ENCODE measurements around the gene PCED1A.
A peak's percentile ranks its signal among the peaks of the same experiment; 100 is the strongest.

Gene PCED1A

GRCh38 chr20:2872459-2873009 lies 32.1 kb upstream of the PCED1A start:
- TF ChIP-seq, protein P1, sequence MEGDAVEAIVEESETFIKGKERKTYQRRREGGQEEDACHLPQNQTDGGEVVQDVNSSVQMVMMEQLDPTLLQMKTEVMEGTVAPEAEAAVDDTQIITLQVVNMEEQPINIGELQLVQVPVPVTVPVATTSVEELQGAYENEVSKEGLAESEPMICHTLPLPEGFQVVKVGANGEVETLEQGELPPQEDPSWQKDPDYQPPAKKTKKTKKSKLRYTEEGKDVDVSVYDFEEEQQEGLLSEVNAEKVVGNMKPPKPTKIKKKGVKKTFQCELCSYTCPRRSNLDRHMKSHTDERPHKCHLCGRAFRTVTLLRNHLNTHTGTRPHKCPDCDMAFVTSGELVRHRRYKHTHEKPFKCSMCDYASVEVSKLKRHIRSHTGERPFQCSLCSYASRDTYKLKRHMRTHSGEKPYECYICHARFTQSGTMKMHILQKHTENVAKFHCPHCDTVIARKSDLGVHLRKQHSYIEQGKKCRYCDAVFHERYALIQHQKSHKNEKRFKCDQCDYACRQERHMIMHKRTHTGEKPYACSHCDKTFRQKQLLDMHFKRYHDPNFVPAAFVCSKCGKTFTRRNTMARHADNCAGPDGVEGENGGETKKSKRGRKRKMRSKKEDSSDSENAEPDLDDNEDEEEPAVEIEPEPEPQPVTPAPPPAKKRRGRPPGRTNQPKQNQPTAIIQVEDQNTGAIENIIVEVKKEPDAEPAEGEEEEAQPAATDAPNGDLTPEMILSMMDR (IDR thresholded peaks at IDR 0.05; ENCODE audit: low read length, missing control alignments), result peak; percentile 2
- peak; percentile 50 for DNase-seq (ENCODE audit: low read depth)
- peak overlapping the region; percentile 89 for H3K4me3 ChIP-seq (replicated peaks; ENCODE audit: low read depth, low read length)

DNA sequence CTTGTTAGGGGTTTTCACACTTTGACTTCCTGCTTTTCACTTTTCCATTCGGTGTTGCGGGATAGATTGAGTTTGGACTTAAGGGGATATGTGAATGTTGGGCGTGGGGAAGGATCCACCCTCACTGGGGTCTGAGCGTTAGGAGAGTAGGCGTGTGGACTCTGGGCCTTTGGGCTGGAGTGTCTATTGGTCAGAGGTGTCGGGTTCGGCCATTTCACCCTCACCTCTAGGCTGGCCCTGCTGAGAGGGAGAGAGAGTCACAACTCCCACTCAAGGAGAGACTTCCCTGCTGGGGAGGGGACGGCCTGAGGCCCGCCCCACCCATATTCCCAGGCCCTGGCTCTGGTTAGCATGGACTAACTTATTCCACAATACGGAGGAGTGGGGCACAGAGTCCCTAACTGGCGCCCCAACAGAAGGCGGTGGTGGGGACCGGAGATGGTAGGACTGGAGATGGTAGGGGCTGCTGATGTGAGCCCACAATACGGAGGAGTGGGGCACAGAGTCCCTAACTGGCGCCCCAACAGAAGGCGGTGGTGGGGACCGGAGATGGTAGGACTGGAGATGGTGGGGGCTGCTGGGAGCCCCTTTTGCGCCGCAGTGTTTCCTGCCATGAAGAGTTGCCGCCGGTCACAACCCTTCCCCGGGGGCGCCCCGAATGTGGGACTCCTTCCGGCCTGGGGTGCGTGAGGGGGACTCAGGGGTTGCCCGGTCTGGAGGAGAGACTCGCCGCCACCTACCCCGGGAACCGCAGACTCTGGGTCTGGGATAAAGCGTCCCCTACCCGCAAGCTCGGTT lies 31.4 kb upstream of the PCED1A start:
- peak overlapping the region; percentile 89 for H3K4me3 ChIP-seq (replicated peaks; ENCODE audit: low read depth, low read length)
- no peak for DNase-seq (ENCODE audit: low read depth)
- TF ChIP-seq, protein P1 (IDR thresholded peaks at IDR 0.05; ENCODE audit: low read length, missing control alignments), result no peak

DNA sequence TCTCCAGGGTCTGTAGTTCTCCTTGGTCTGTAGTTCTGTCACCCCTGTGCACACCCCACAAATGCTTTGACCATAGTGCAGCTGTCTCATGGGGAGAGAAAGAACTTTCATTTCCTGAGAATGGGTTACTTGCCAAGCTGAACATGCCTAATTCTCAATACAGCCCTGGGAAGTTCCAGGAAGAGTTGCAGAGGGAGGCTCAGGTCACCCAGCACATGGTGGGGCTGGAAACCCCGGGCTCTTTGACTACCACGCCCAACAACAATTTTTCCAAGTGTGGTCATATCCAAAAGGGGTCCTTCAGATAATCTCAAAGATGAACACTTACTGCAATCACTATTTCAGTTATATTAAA lies 30.6 kb upstream of the PCED1A start:
- TF ChIP-seq, protein P1 (IDR thresholded peaks at IDR 0.05; ENCODE audit: low read length, missing control alignments), result no peak
- no peak overlapping the region for H3K4me3 ChIP-seq (replicated peaks; ENCODE audit: low read depth, low read length)
- DNase-seq (ENCODE audit: low read depth), result peak; percentile 45

DNA sequence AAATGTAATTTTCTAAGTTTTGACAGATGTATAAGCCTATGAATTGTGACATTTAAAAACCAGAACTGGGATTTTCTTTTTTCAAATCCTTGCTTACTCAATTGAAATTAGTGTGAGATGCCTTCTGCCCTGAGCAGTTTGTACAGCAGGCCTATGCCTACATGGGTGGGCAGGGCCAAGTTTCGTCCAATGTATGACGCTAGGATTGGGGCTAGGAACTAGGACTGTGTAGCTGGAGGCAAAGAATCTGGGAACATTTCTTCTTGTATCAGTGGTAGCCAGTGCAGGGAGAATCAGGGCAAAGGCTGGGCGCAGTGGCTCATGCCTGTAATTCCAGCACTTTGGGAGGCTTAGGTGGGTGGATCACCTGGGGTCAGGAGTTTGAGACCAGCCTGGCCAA lies 28.9 kb upstream of the PCED1A start:
- TF ChIP-seq, protein P1 (IDR thresholded peaks at IDR 0.05; ENCODE audit: low read length, missing control alignments), result no peak
- no peak for DNase-seq (ENCODE audit: low read depth)

DNA sequence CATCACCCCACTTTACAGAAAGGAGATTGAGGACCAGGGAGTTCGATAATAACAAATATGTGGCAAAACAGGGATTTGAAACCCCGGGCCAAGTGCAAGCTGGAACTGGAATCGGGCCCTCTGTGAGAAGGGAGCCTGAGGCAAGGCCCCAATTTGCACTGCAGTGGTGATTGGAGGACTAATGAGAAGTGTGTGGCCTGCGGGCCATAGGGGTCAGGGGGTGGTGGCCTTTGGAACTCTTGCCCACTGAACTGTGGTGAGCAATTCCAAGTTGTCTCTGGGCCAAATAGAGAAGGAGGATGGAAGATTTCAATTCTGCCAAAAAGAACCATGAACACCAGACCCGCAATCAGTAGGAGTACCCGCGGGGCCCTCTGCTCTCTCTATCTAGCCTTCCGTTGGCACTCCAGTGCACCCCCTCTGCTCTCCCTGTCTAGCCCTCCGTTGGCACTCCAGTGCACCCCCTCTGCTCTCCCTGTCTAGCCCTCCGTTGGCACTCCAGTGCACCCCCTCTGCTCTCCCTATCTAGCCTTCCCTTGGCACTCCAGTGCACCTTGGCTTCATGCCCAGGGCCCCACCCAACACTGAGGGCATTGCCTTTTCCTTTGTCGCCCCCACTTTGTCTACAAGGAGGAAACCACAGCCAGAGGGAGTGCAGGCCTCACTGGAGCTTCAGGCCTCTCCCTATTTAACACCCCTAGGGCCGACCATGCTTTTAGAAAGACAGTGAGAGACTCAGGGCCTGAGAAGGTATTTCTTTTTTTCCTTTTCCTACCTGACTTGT lies 26.8 kb upstream of the PCED1A start:
- H3K4me3 ChIP-seq (replicated peaks; ENCODE audit: low read depth, low read length), result no peak overlapping the region
- DNase-seq (ENCODE audit: low read depth), result no peak
- TF ChIP-seq, protein P1 (IDR thresholded peaks at IDR 0.05; ENCODE audit: low read length, missing control alignments), result no peak

More for the DNA sequence above, 28.9 kb upstream of the PCED1A start:
- H3K4me3 ChIP-seq (replicated peaks; ENCODE audit: low read depth, low read length), result no peak overlapping the region

DNA sequence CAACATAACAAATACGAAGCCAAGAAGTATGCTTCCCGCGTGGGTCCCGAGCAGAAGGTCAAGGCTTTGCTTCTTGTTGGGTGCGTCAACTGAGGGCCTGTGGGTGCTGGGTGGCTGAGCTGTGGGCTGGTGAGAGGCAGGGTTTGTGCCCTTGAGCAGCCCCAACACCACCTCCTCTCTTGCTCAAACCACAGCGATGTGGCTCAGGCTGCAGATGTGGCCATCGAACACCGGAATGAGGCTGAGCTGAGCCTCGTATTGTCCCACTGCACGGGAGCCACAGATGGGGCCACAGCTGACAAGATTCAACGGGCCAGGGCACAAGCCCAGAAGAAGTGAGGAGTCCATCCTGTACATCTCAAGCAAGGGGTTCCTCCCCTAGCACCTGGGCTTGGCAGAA lies 25.8 kb upstream of the PCED1A start:
- H3K4me3 ChIP-seq (replicated peaks; ENCODE audit: low read depth, low read length), result no peak overlapping the region
- TF ChIP-seq, protein P1 (IDR thresholded peaks at IDR 0.05; ENCODE audit: low read length, missing control alignments), result no peak
- DNase-seq (ENCODE audit: low read depth), result no peak

Measured in fibroblast of pulmonary artery (primary cell).